Measurements from ENCODE around the gene TRPM3. TPM values are rescaled to one million over a fixed set of nuclear protein-coding genes. Genes with fewer than 3 reads are reported as not detected.
A peak's percentile ranks its signal among the peaks of the same experiment; 100 is the strongest.

TRPM3 gene
- total RNA-seq, 4 donors from 2014 or later = 0.51 to 8.4 (median 3.3) TPM

GRCh38 chr9:70615464-70616138, 505.8 kb downstream of the TRPM3 start:
- TF ChIP-seq, protein P1, sequence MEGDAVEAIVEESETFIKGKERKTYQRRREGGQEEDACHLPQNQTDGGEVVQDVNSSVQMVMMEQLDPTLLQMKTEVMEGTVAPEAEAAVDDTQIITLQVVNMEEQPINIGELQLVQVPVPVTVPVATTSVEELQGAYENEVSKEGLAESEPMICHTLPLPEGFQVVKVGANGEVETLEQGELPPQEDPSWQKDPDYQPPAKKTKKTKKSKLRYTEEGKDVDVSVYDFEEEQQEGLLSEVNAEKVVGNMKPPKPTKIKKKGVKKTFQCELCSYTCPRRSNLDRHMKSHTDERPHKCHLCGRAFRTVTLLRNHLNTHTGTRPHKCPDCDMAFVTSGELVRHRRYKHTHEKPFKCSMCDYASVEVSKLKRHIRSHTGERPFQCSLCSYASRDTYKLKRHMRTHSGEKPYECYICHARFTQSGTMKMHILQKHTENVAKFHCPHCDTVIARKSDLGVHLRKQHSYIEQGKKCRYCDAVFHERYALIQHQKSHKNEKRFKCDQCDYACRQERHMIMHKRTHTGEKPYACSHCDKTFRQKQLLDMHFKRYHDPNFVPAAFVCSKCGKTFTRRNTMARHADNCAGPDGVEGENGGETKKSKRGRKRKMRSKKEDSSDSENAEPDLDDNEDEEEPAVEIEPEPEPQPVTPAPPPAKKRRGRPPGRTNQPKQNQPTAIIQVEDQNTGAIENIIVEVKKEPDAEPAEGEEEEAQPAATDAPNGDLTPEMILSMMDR (IDR thresholded peaks at IDR 0.05) = no peak
- TF ChIP-seq POLR2A (IDR thresholded peaks at IDR 0.05) = no peak
- no peaks in the 10 kb centered on the region for H3K27me3 ChIP-seq
- no peak for DNase-seq

DNA sequence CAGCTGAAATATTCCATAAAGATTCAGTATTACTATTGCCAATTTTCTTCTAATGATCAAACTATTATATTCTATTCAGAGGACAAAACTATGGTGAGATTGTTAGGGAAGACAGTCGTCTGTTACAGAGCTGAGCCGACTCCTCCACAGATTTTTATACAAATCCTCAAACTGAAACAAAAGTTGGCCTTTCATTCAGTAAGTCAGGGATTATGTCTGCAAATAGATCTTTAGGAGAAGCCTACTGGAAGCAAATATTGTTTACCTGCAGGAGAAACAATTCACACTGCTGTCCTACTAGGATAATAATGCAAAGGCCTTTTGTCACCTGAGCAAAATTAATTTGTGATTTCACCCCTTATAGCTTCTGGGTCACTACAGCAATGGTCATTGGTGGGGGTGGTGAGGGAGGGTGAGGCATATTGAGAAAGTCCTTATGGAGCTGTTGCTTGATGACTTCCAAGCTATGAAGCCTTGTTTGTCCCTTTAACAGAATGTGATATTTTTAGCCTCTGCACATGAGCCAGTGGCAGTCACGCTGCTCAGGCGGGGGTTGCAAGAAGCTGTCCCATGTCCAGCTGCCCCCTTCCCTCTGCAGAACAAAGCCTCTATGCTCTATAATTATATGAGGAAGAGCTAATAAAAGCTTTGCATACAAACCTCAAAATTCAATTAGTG, 506.5 kb downstream of the TRPM3 start:
- Histone ChIP-seq H3K4me3 (no peak overlapping the region), H3K27me3 (no peaks in the 10 kb centered on the region), H3K4me1 (no peaks in the 10 kb centered on the region), H3K36me3 (no peaks in the 10 kb centered on the region), H3K27ac (peak overlapping the region in 1 of 2 donors; percentile 17), H3K9me3 (no peaks in the 10 kb centered on the region)
- intact Hi-C loops (cut with DNase I; ENCODE audit: low total_unique reads) = no loop called here
- TF ChIP-seq, protein P1 (IDR thresholded peaks at IDR 0.05) = no peak
- no peak for TF ChIP-seq POLR2A (IDR thresholded peaks at IDR 0.05)
- DNase-seq = no peak

More at GRCh38 chr9:70615464-70616138, 505.8 kb downstream of the TRPM3 start:
- Histone ChIP-seq H3K9me3 (no peaks in the 10 kb centered on the region), H3K4me1 (no peaks in the 10 kb centered on the region), H3K27ac (peak overlapping the region in 1 of 2 donors; percentile 17), H3K4me3 (no peak overlapping the region), H3K36me3 (no peaks in the 10 kb centered on the region)
- intact Hi-C loops (cut with DNase I; ENCODE audit: low total_unique reads) = no loop called here

GRCh38 chr9:70613024-70613768, 508.2 kb downstream of the TRPM3 start:
- no peak for DNase-seq
- Histone ChIP-seq H3K27me3 (no peaks in the 10 kb centered on the region), H3K36me3 (no peaks in the 10 kb centered on the region), H3K9me3 (no peaks in the 10 kb centered on the region), H3K27ac (no peak overlapping the region), H3K4me3 (no peak overlapping the region), H3K4me1 (peaks cover 0 to 5% of the 10 kb centered on the region in 2 donors)
- no peak for TF ChIP-seq POLR2A (IDR thresholded peaks at IDR 0.05)
- TF ChIP-seq, protein P1 (IDR thresholded peaks at IDR 0.05) = no peak
- intact Hi-C loops (cut with DNase I; ENCODE audit: low total_unique reads) = no loop called here

DNA sequence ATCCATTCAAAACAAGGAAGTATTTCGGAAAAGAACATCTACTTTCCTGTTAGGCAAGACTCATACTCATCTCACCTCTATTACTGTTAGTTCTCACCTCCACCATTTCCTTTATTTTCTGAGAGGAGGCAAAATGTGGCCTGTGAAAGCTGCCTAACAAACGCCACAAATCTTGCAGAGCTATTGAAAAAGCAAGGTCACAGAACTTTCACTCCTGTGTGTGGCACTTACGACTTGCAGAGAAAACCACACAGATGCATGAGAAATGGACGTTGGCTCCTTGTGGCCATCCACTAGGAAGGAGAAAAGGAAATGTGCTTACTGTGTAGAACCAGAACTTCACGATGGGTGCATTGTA, 511.2 kb downstream of the TRPM3 start:
- no peaks in the 10 kb centered on the region for H3K36me3 ChIP-seq
- intact Hi-C loops (cut with DNase I; ENCODE audit: low total_unique reads) = no loop called here
- no peaks in the 10 kb centered on the region for H3K27me3 ChIP-seq
- H3K4me1 ChIP-seq = peaks cover 0 to 5% of the 10 kb centered on the region in 2 donors
- H3K27ac ChIP-seq = no peak overlapping the region
- no peak for TF ChIP-seq POLR2A (IDR thresholded peaks at IDR 0.05)
- TF ChIP-seq, protein P1 (IDR thresholded peaks at IDR 0.05) = no peak
- no peak for DNase-seq
- no peaks in the 10 kb centered on the region for H3K9me3 ChIP-seq
- H3K4me3 ChIP-seq = no peak overlapping the region
